Lower lobe of right lung (tissue), 2 donors: ENCODE measurements around the gene RASL12. TPM values are rescaled to one million over a fixed set of nuclear protein-coding genes. Genes with fewer than 3 reads are reported as not detected.

Experiments
- ATAC-seq, 2 donors: fragments of 200-7000 bp; cut with Tn5 transposase; one replicate each; pipeline ENCODE4 v1.9.1; 2020 to 2022; ENCODE audit warnings: mild to moderate bottlenecking in 2 of 2, moderate library complexity in 2 of 2
- DNase-seq: peaks from one replicate; pipeline ENCODE4 v3.0.0-alpha.2; 2020
- H3K27ac ChIP-seq: fragments of 200-600 bp; one replicate; pipeline ENCODE4 v1.8.0; 2022
- H3K27me3 ChIP-seq: fragments of 200-600 bp; one replicate; pipeline ENCODE4 v1.8.0; 2022; ENCODE audit warnings: low read depth
- H3K36me3 ChIP-seq: fragments of 200-600 bp; one replicate; pipeline ENCODE4 v1.8.0; 2022; ENCODE audit warnings: mild to moderate bottlenecking
- H3K4me1 ChIP-seq: fragments of 200-600 bp; one replicate; pipeline ENCODE4 v1.8.0; 2022
- H3K4me3 ChIP-seq: fragments of 200-600 bp; one replicate; pipeline ENCODE4 v1.8.0; 2022; ENCODE audit warnings: mild to moderate bottlenecking
- H3K9me3 ChIP-seq: fragments of 200-600 bp; one replicate; pipeline ENCODE4 v1.8.0; 2022
- CTCF ChIP-seq: fragments of 200-600 bp; IDR thresholded peaks from one replicate; pipeline ENCODE4 v1.8.0; 2022; ENCODE audit warnings: antibody characterized with exemption, mild to moderate bottlenecking
- intact Hi-C: fragments of 100-400 bp; cut with DNase I; formaldehyde crosslinking; loops from one replicate; pipeline ENCODE4 v1.11.0; 2022
- total RNA-seq: library from RNA; stranded (reverse); fragmentation: NEBNext Ultra II Directional; extraction: Animal tissue kit (Norgen Biotek cat#: 25700); gene quantifications from one replicate; pipeline ENCODE4 v1.2.1, GENCODE V29; 2021
- donor health status: DM: no; HTN: yes; CAD: no; lungs with severe emphysema.

Gene RASL12
- total RNA-seq, 1 donor from 2014 or later, result 21.5 TPM

GRCh38 chr15:65072617-65073016 lies 4.8 kb upstream of the RASL12 start:
- no peak overlapping the region for H3K27ac ChIP-seq
- H3K9me3 ChIP-seq, result no peaks in the 10 kb centered on the region
- TF ChIP-seq CTCF, result no peak
- H3K4me3 ChIP-seq, result no peak overlapping the region
- ATAC-seq, result no peak
- H3K36me3 ChIP-seq, result no peaks in the 10 kb centered on the region
- H3K4me1 ChIP-seq, result peaks cover 21% of the 10 kb centered on the region
- H3K27me3 ChIP-seq, result peaks cover 18% of the 10 kb centered on the region
- peak; percentile 3 for DNase-seq
- intact Hi-C loops, result no loop called here

- DNase-seq, result peak; percentile 13
- peaks cover 20% of the 10 kb centered on the region for H3K4me1 ChIP-seq
These were observed 4.2 kb upstream of the RASL12 start for GRCh38 chr15:65072027-65072426.

GRCh38 chr15:65071381-65071811 lies 3.6 kb upstream of the RASL12 start:
- H3K4me3 ChIP-seq, result no peak overlapping the region
- no peaks in the 10 kb centered on the region for H3K9me3 ChIP-seq
- H3K4me1 ChIP-seq, result peaks cover 20% of the 10 kb centered on the region
- H3K36me3 ChIP-seq, result no peaks in the 10 kb centered on the region
- no peak for TF ChIP-seq CTCF
- H3K27ac ChIP-seq, result no peak overlapping the region
- ATAC-seq, result peak in 1 of 2 donors; percentile 25
- H3K27me3 ChIP-seq, result peaks cover 18% of the 10 kb centered on the region
- peak; percentile 44 for DNase-seq
- intact Hi-C loops, result no loop called here

More at GRCh38 chr15:65072027-65072426, 4.2 kb upstream of the RASL12 start:
- H3K4me3 ChIP-seq, result no peak overlapping the region
- ATAC-seq, result no peak
- intact Hi-C loops, result no loop called here
- TF ChIP-seq CTCF, result no peak
- H3K9me3 ChIP-seq, result no peaks in the 10 kb centered on the region
- no peaks in the 10 kb centered on the region for H3K36me3 ChIP-seq
- no peak overlapping the region for H3K27ac ChIP-seq
- H3K27me3 ChIP-seq, result peaks cover 19% of the 10 kb centered on the region

- H3K4me1 ChIP-seq, result peaks cover 20% of the 10 kb centered on the region
- intact Hi-C loops, result no loop called here
These were observed 2.2 kb upstream of the RASL12 start for GRCh38 chr15:65069779-65070546.

GRCh38 chr15:65069179-65069578 lies 1.4 kb upstream of the RASL12 start:
- Histone ChIP-seq H3K27me3 (peaks cover 23% of the 10 kb centered on the region), H3K4me1 (peaks cover 20% of the 10 kb centered on the region), H3K4me3 (no peak overlapping the region), H3K36me3 (no peaks in the 10 kb centered on the region), H3K9me3 (no peaks in the 10 kb centered on the region), H3K27ac (peak overlapping the region; percentile 85)
- ATAC-seq (peak; percentile 68 to 74), DNase-seq (peak; percentile 41)
- intact Hi-C loops, result no loop called here
- TF ChIP-seq CTCF, result no peak

More at GRCh38 chr15:65069779-65070546, 2.2 kb upstream of the RASL12 start:
- peak overlapping the region; percentile 62 for H3K27ac ChIP-seq
- H3K36me3 ChIP-seq, result no peaks in the 10 kb centered on the region
- H3K27me3 ChIP-seq, result peaks cover 23% of the 10 kb centered on the region
- no peaks in the 10 kb centered on the region for H3K9me3 ChIP-seq
- H3K4me3 ChIP-seq, result no peak overlapping the region
- ATAC-seq (no peak), DNase-seq (no peak)
- TF ChIP-seq CTCF, result no peak
